ENCODE results near the gene CWC27.

GRCh38 chr5:65030056-65030455 is 261.3 kb downstream of the CWC27 start:
- TF ChIP-seq CTCF (IDR thresholded peaks at IDR 0.05; ENCODE audit: insufficient read depth, low read length) (no peak), REST (IDR thresholded peaks at IDR 0.05; ENCODE audit: insufficient replicate concordance, low read depth) (no peak)
